HepG2 (cell line): ENCODE data around the gene FGF19. TPM values are rescaled to one million over a fixed set of nuclear protein-coding genes. Genes with fewer than 3 reads are reported as not detected.

Experiments
- ARNT ChIP-seq: fragments of 450-650 bp; IDR thresholded peaks from 2 replicates; pipeline ENCODE4 v1.6.1; 2017
- CBFB ChIP-seq: sonication (generic); formaldehyde crosslinking; IDR thresholded peaks from 2 replicates; pipeline ENCODE4 v1.4.0; 2020; ENCODE audit warnings: missing genetic modification reagents
- CENPT ChIP-seq: sonication (generic); formaldehyde crosslinking; IDR thresholded peaks from 2 replicates; pipeline ENCODE4 v1.8.0; 2022; ENCODE audit warnings: low read depth, mild to moderate bottlenecking, moderate library complexity, missing genetic modification reagents
- CREM ChIP-seq, 2 experiments: sonication (generic) in 1 of 2; formaldehyde crosslinking in 1 of 2; IDR thresholded peaks; 2 replicates each; pipeline versions ENCODE4 v1.4.0 to v1.6.1; 2016 to 2020; ENCODE audit warnings: antibody characterized with exemption in 1 of 2, mild to moderate bottlenecking in 1 of 2, missing genetic modification reagents in 1 of 2
- FUBP1 ChIP-seq: sonication (generic); formaldehyde crosslinking; IDR thresholded peaks from 2 replicates; pipeline ENCODE4 v1.5.1; 2020; ENCODE audit warnings: missing genetic modification reagents, mild to moderate bottlenecking, borderline replicate concordance
- HBP1 ChIP-seq: IDR thresholded peaks from 2 replicates; pipeline ENCODE4 v1.6.1; 2016; ENCODE audit warnings: low read depth, control low read depth
- KDM2A ChIP-seq: sonication (generic); formaldehyde crosslinking; IDR thresholded peaks from 2 replicates; pipeline ENCODE4 v1.4.0; 2020; ENCODE audit warnings: low read depth, missing genetic modification reagents, borderline replicate concordance
- NCOR1 ChIP-seq: fragments of 200-600 bp; sonication (generic); IDR thresholded peaks from 2 replicates; pipeline ENCODE4 v1.7.0; 2017; ENCODE audit warnings: antibody characterized with exemption, low read length, borderline replicate concordance
- NFKBIZ ChIP-seq: IDR thresholded peaks from 2 replicates; pipeline ENCODE4 v1.6.1; 2018; ENCODE audit warnings: missing genetic modification reagents, missing compliant biosample characterization
- PHF20 ChIP-seq: sonication (generic); formaldehyde crosslinking; IDR thresholded peaks from 2 replicates; pipeline ENCODE4 v1.5.0; 2020; ENCODE audit warnings: mild to moderate bottlenecking, missing genetic modification reagents
- SMYD3 ChIP-seq: sonication (generic); formaldehyde crosslinking; IDR thresholded peaks from 2 replicates; pipeline ENCODE4 v1.8.1; 2023; ENCODE audit warnings: mild to moderate bottlenecking, missing genetic modification reagents
- TAF1 ChIP-seq: sonication (generic); formaldehyde crosslinking; IDR thresholded peaks from 2 replicates; pipeline ENCODE4 v1.4.0; 2020; ENCODE audit warnings: missing genetic modification reagents
- TERF1 ChIP-seq: sonication (generic); formaldehyde crosslinking; IDR thresholded peaks from 2 replicates; pipeline ENCODE4 v1.8.0; 2022; ENCODE audit warnings: mild to moderate bottlenecking, missing genetic modification reagents, moderate library complexity
- TFE3 ChIP-seq: IDR thresholded peaks from 2 replicates; pipeline ENCODE4 v1.6.1; 2016
- U2AF1 ChIP-seq: fragments of 200-400 bp; formaldehyde crosslinking; optimal IDR thresholded peaks from 2 replicates; pipeline ENCODE3; 2017; ENCODE audit warnings: mild to moderate bottlenecking, low read depth, low read length
- ZBTB34 ChIP-seq: sonication (generic); formaldehyde crosslinking; IDR thresholded peaks from 2 replicates; pipeline ENCODE4 v1.8.0; 2022; ENCODE audit warnings: mild to moderate bottlenecking, missing genetic modification reagents
- ZFY ChIP-seq: sonication (generic); formaldehyde crosslinking; IDR thresholded peaks from 2 replicates; pipeline ENCODE4 v1.4.0; 2020; ENCODE audit warnings: missing genetic modification reagents
- ZNF101 ChIP-seq: sonication (generic); formaldehyde crosslinking; IDR thresholded peaks from 2 replicates; pipeline ENCODE4 v1.4.0; 2020; ENCODE audit warnings: mild to moderate bottlenecking, low read depth, missing genetic modification reagents, borderline replicate concordance
- ZNF549 ChIP-seq: sonication (generic); formaldehyde crosslinking; IDR thresholded peaks from 2 replicates; pipeline ENCODE4 v1.5.0; 2020; ENCODE audit warnings: missing genetic modification reagents
- ZNF660 ChIP-seq: sonication (generic); formaldehyde crosslinking; IDR thresholded peaks from 2 replicates; pipeline ENCODE4 v1.5.1; 2020; ENCODE audit warnings: mild to moderate bottlenecking, low read depth, missing genetic modification reagents, borderline replicate concordance
- ZNF768 ChIP-seq: sonication (generic); formaldehyde crosslinking; IDR thresholded peaks from 2 replicates; pipeline ENCODE4 v1.4.0; 2020; ENCODE audit warnings: missing genetic modification reagents
- ZNF792 ChIP-seq: IDR thresholded peaks from 2 replicates; pipeline ENCODE4 v1.6.1; 2016
- ZNF883 ChIP-seq: sonication (generic); formaldehyde crosslinking; IDR thresholded peaks from 2 replicates; pipeline ENCODE4 v1.5.1; 2020; ENCODE audit warnings: mild to moderate bottlenecking, missing genetic modification reagents; ENCODE audit errors: not compliant biosample characterization
- polyA plus RNA-seq, 8 experiments: library from polyadenylated mRNA; depleted of rRNA in 3 of 8; stranded (reverse) in 7 of 8; unstranded in 1 of 8; fragments of >200 nt; fragmentation: Illumina TruSeq in 4 of 8; extraction: Trizol in 4 of 8; gene quantifications; 2 replicates each; pipeline versions ENCODE4 v1.2.1 to v1.2.3, GENCODE V29; 2011 to 2016; ENCODE audit warnings: low read depth in 4 of 8, missing spikeins in 1 of 8, mixed read lengths in 1 of 8; ENCODE audit not compliant: insufficient read depth in 1 of 8
- total RNA-seq, 5 experiments: library from RNA; depleted of rRNA; stranded (reverse); fragments of >200 nt; fragmentation: Illumina TruSeq; extraction: Trizol; gene quantifications; 2 replicates each; pipeline ENCODE4 v1.2.3, GENCODE V29; 2016; ENCODE audit warnings: low read depth in 1 of 5

The FGF19 gene
- total and polyA plus RNA-seq, 2 of the 13 experiments (the other 11 are each of a cell fraction or from before 2014, with no cell fraction given), result 0.07 TPM; not detected in 1

- TF ChIP-seq CBFB (CRISPR knock-in tag) (peak; percentile 64), PHF20 (peak; percentile 55; the same call in 1 of the 2 replicates), ZNF883 (CRISPR knock-in tag) (no peak), ZNF101 (CRISPR knock-in tag) (no peak; the same call in 1 of the 2 replicates), NFKBIZ (CRISPR knock-in tag) (peak; percentile 35; the same call in 1 of the 2 replicates), ARNT (no peak), TFE3 (peak; percentile 90), HBP1 (CRISPR knock-in tag) (0 out of 2 replicates have a peak, but pooled peaks have one; percentile 71), SMYD3 (CRISPR knock-in tag) (0 out of 2 replicates have a peak, but pooled peaks have one; percentile 74), ZNF792 (CRISPR knock-in tag) (peak; percentile 91), FUBP1 (CRISPR knock-in tag) (no peak), TERF1 (no peak), NCOR1 (peak; percentile 76; the same call in 1 of the 2 replicates), ZNF660 (CRISPR knock-in tag) (0 out of 2 replicates have a peak, but pooled peaks have one; percentile 2), U2AF1 (no peak), ZFY (CRISPR knock-in tag) (peak; percentile 92), ZNF768 (CRISPR knock-in tag) (peak; percentile 81; the same call in 1 of the 2 replicates), TAF1 (CRISPR knock-in tag) (peak; percentile 56; the same call in 1 of the 2 replicates), ZNF549 (CRISPR knock-in tag) (no peak), ZBTB34 (peak; percentile 59; the same call in 1 of the 2 replicates), KDM2A (CRISPR knock-in tag) (peak; percentile 92), CENPT (CRISPR knock-in tag) (no peak), CREM (IDR thresholded peaks at IDR 0.05) (peak; percentile 65), CREM (CRISPR knock-in tag; IDR thresholded peaks at IDR 0.05) (no peak)
Measured at GRCh38 chr11:69657911-69658625, 45.8 kb downstream of the FGF19 start (continued).
